Measurements from ENCODE around the gene KRT82. TPM values are rescaled to one million over a fixed set of nuclear protein-coding genes. Genes with fewer than 3 reads are reported as not detected.

The KRT82 gene
- total RNA-seq, 2 donors from 2014 or later, result not detected

GRCh38 chr12:52440821-52441319 lies 34.7 kb upstream of the KRT82 start:
- Mint-ChIP-seq H3K9me3 (no peaks in the 10 kb centered on the region), H3K4me3 (no peak overlapping the region), H3K4me1 (ENCODE audit: low read depth) (no peaks in the 10 kb centered on the region), H3K36me3 (ENCODE audit: insufficient read depth in 2 of 2) (no peaks in the 10 kb centered on the region), H3K27ac (no peak overlapping the region), H3K27me3 (ENCODE audit: low read depth) (peaks cover 52% of the 10 kb centered on the region)
- ATAC-seq (replicated peaks in 1 of 2) (no peak), DNase-seq (no peak)

GRCh38 chr12:52439845-52440244 lies 33.7 kb upstream of the KRT82 start:
- H3K27ac Mint-ChIP-seq, result no peak overlapping the region
- no peaks in the 10 kb centered on the region for H3K9me3 Mint-ChIP-seq
- H3K4me1 Mint-ChIP-seq (ENCODE audit: low read depth), result no peaks in the 10 kb centered on the region
- H3K27me3 Mint-ChIP-seq (ENCODE audit: low read depth), result peaks cover 50% of the 10 kb centered on the region
- no peaks in the 10 kb centered on the region for H3K36me3 Mint-ChIP-seq (ENCODE audit: insufficient read depth in 2 of 2)
- DNase-seq, result no peak
- no peak overlapping the region for H3K4me3 Mint-ChIP-seq
- no peak for ATAC-seq (replicated peaks in 1 of 2)

DNA sequence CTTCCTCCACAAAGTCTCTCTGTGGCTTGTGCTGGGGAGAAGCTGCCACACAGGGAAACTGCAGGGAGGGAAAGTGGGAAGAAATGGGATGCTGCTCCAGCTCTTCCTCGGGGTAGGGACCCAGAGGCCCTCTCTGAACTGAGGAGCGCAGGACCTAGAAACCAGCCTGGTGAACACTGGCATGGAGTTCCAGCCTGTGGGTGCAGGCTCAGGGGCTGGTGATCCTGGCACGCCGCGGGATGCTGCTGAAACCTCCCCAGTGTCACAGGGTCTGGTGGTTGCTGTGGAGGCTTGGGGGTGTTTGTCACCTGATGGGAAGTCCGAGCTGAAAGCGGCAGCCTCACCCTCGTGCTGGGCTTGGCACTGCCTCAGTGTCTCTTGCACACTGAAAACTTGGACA lies 33.3 kb upstream of the KRT82 start:
- Mint-ChIP-seq H3K9me3 (no peaks in the 10 kb centered on the region), H3K4me1 (ENCODE audit: low read depth) (no peaks in the 10 kb centered on the region), H3K27ac (no peak overlapping the region), H3K4me3 (no peak overlapping the region), H3K36me3 (ENCODE audit: insufficient read depth in 2 of 2) (no peaks in the 10 kb centered on the region), H3K27me3 (ENCODE audit: low read depth) (peaks cover 49% of the 10 kb centered on the region)
- DNase-seq, result no peak
- ATAC-seq (replicated peaks in 1 of 2), result no peak

- no peaks in the 10 kb centered on the region for H3K9me3 Mint-ChIP-seq
- H3K27ac Mint-ChIP-seq, result no peak overlapping the region
- no peak for DNase-seq
- peaks cover 41% of the 10 kb centered on the region for H3K27me3 Mint-ChIP-seq (ENCODE audit: low read depth)
- H3K36me3 Mint-ChIP-seq (ENCODE audit: insufficient read depth in 2 of 2), result no peaks in the 10 kb centered on the region
- ATAC-seq (replicated peaks in 1 of 2), result no peak
- no peak overlapping the region for H3K4me3 Mint-ChIP-seq
- no peaks in the 10 kb centered on the region for H3K4me1 Mint-ChIP-seq (ENCODE audit: low read depth)
Measured at GRCh38 chr12:52438305-52439301, 32.5 kb upstream of the KRT82 start.

DNA sequence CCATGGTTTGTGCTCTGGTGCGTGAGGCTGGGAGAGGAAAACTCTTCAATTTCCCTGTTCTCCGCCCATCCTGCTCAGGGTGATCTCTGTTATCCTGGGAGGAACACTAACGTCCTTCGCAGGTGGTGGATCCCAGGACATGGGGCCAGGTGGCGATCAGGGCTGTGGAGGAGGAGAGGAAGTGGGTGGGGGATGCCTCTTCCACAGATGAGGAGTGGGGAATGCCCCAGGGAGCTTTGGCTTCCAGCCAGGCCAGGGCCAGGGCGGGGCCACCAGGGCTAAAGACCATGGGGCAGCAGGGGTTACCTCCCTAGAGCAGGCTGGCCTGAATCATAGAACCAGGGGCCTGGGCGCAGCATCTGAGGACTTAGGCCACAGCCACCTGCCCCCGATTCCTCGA lies 31.4 kb upstream of the KRT82 start:
- Mint-ChIP-seq H3K27me3 (ENCODE audit: low read depth) (peaks cover 30% of the 10 kb centered on the region), H3K27ac (no peak overlapping the region), H3K36me3 (ENCODE audit: insufficient read depth in 2 of 2) (no peaks in the 10 kb centered on the region), H3K4me1 (ENCODE audit: low read depth) (no peaks in the 10 kb centered on the region), H3K4me3 (no peak overlapping the region), H3K9me3 (no peaks in the 10 kb centered on the region)
- ATAC-seq (replicated peaks in 1 of 2) (no peak), DNase-seq (no peak)

DNA sequence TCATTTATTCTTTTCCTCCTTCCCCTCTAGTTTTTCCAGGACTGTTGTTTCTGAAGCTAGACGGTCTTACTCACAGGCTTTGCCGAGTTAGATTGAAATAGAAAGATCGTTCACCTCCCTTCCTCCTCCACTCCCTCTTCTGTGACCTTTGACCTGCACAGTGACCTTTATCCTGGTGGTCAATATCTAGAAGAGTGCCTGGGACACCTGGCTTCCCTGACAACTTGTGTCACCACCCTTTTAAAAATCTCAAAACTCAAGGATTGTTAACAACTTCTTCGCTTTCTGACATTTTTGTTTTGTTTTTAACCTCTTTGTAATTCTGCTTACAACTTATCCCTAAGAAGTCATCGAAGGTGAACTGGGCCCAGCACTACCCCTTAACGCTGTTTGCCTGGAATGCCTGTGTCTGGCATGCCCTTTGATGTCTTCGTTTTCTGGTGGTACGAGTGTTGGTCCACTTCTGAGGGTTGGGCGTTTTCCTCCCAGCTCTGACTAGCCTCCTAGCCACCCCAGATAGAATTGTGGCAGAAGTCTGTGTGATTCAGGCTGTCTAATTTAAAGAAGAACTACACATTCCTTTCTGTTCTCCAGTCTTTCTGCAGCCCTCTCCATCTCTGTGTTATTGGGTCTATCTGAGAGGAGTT lies 30.8 kb upstream of the KRT82 start:
- Mint-ChIP-seq H3K4me3 (no peak overlapping the region), H3K4me1 (ENCODE audit: low read depth) (no peaks in the 10 kb centered on the region), H3K27ac (no peak overlapping the region), H3K27me3 (ENCODE audit: low read depth) (peaks cover 24% of the 10 kb centered on the region), H3K36me3 (ENCODE audit: insufficient read depth in 2 of 2) (no peaks in the 10 kb centered on the region), H3K9me3 (no peaks in the 10 kb centered on the region)
- no peak for DNase-seq
- no peak for ATAC-seq (replicated peaks in 1 of 2)

DNA sequence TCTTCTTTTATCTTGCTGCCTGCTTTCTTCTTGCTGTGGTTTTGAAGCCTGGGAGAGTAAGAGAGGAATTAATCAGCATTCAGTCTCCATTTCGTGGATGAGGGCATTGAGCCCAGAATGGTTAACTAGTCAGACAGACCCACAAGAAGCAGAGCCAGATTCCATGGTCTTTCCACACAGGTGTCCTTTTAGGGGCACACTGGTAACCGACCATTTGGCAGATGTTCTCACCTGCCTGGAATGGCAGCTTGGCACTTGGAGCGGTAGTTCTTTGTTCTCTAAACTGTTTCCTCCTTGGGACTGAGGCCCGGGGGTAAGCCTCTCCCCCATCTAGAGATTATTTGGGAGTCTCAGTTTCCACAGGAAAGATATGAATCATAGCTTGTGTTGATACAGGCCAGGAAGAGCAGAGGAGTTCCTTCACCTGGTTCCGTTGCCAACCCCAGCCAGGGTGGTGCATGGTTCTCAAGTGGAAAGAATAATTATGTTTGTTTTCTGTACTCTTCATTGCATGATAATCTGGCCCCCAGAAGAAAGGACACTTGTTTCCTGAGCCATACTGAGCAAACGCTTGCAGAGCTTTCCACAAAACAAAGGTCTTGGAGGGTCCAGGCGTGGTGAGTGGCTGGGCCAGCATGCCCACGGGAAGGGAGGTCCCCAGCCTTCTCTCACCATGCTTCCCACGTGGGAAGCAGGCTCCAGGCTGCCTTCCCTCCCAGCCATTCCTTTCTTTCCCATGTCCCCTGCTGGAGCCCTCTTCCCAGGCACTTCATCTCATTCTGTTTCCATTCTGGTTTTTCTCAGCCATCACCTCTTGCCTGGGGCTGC lies 30.1 kb upstream of the KRT82 start:
- Mint-ChIP-seq H3K27ac (no peak overlapping the region), H3K4me3 (no peak overlapping the region), H3K36me3 (ENCODE audit: insufficient read depth in 2 of 2) (no peaks in the 10 kb centered on the region), H3K4me1 (ENCODE audit: low read depth) (no peaks in the 10 kb centered on the region), H3K27me3 (ENCODE audit: low read depth) (peaks cover 19% of the 10 kb centered on the region), H3K9me3 (no peaks in the 10 kb centered on the region)
- ATAC-seq (replicated peaks in 1 of 2), result no peak
- DNase-seq, result no peak

DNA sequence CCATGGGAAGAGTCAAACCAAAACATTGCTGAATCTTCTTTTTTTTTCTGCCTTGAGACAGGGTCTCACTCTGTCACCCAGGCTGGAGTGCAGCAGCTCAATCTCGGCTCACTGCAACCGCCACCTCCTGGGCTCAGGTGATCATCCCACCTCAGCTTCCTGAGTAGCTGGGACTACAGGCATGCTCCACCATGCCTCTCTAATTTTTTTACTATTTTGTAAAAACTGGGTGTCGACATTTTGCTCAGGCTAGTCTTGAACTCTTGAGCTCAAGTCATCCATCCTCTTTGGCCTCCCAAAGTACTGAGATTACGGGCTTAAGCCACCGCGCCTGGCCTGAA lies 29.5 kb upstream of the KRT82 start:
- H3K27me3 Mint-ChIP-seq (ENCODE audit: low read depth), result peaks cover 24% of the 10 kb centered on the region
- no peak overlapping the region for H3K4me3 Mint-ChIP-seq
- ATAC-seq (replicated peaks in 1 of 2) (no peak), DNase-seq (no peak)
- no peaks in the 10 kb centered on the region for H3K9me3 Mint-ChIP-seq
- H3K27ac Mint-ChIP-seq, result no peak overlapping the region
- no peaks in the 10 kb centered on the region for H3K4me1 Mint-ChIP-seq (ENCODE audit: low read depth)
- H3K36me3 Mint-ChIP-seq (ENCODE audit: insufficient read depth in 2 of 2), result no peaks in the 10 kb centered on the region

DNA sequence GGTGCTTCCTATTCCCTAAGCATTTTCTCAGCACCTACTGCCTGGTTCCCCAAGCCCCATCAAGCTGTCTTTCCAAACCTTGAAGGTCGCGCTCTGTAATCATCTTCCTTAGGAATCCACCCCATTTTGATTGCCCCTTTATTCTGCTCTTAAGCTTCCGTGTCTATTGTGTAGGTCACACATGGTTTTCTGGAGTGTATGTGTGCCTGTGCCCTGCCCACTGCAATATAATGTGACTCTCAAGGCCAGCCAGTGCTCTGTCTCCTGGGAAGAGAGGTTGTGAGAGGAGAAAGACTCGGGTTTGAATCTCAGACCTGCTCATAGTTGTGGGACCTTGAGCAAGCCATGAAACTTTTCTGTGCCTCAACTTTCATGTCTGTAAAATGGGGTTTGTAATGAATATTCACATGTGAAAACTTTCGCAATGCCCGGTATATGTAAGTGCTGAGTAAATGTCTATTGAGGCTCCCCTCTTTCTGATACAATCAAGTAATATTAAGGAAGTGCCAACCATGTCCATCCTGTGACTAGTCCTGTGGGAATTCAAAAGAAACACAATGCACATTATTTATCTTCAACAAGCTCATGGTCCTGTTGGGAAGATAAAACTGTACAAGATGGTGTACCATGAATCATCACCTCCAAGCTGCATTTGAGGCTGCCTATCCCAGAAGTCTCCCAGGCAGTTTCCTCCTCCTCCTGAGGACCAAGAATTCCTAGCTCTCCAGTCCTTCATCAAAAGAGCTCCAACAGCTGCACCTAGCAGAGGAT lies 28.8 kb upstream of the KRT82 start:
- no peaks in the 10 kb centered on the region for H3K9me3 Mint-ChIP-seq
- no peak for ATAC-seq (replicated peaks in 1 of 2)
- no peak overlapping the region for H3K4me3 Mint-ChIP-seq
- H3K27ac Mint-ChIP-seq, result no peak overlapping the region
- no peaks in the 10 kb centered on the region for H3K4me1 Mint-ChIP-seq (ENCODE audit: low read depth)
- DNase-seq, result no peak
- peaks cover 22% of the 10 kb centered on the region for H3K27me3 Mint-ChIP-seq (ENCODE audit: low read depth)
- H3K36me3 Mint-ChIP-seq (ENCODE audit: insufficient read depth in 2 of 2), result no peaks in the 10 kb centered on the region

DNA sequence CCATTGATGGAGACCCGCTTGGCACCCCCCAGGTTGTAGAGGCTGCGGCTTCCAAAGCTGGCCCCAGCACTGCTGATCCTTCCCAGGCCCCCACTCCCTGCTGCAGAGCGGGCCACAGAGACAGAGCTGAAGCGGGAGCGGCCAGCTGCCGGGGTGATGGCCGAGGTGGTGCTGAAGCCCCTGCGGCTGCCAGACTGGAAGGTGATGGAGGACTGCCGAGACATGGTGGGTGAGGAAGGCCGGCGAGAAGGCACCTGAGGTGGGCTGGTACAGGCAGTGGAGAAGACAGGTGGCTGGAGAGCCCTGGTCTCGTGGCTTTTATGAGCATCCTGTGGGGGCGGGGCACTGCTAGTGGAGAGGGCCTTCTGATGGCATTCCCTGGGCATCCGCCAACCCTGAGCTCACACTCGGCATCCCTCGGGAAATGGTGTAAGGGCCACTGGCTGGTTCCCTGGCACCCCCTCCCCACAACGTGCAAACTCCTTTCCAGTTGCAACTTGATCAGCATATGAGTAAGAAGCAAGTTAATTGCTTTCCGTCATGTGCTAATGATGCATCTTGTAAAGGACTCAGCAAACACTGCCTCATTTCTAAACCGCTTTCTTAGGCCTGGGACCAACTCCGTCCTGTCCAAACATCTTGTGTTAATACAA lies 28.1 kb upstream of the KRT82 start, which contains the start of gene KRT75:
Gene KRT75 (minus strand): TSS at position 291 of the 653 bp plus-strand sequence. CDS start 67 bp downstream, at position 224.
- DNase-seq (no peak), ATAC-seq (replicated peaks in 1 of 2) (no peak)
- no peak within 1 kb of the TSS for H3K4me3 Mint-ChIP-seq
- peaks cover 20% of the 10 kb centered on the region for H3K27me3 Mint-ChIP-seq (ENCODE audit: low read depth)
- H3K4me1 Mint-ChIP-seq (ENCODE audit: low read depth), result no peaks in the 10 kb centered on the region
- H3K27ac Mint-ChIP-seq, result no peak within 1 kb of the TSS
- H3K9me3 Mint-ChIP-seq, result no peaks in the 10 kb centered on the region
- no peaks in the 10 kb centered on the region for H3K36me3 Mint-ChIP-seq (ENCODE audit: insufficient read depth in 2 of 2)

DNA sequence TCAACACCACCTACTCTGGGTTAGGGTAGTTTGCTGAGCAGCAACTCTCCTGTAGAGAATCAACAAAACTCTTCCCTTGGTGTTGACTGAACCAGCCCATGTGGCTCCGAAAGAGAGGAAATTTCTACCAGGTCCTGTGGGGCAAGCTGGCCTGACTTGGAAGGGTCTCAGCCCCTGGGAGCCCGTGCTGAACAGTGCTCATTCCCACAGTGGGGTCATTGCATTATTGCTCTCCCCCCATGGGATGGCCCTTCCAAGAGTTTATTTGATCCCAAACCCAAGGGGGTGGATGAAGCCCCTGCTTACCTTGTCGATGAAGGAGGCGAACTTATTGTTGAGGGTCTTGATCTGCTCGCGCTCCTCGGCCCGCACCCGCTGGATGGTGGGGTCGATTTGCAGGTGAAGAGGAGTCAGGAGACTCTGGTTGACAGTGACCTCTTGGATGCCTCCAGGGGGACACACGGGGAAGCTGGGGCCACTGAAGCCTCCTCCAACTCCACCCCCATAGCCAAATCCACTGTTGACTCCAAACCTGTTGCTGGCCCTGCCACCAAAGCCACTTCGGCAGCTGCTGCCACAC lies 27.5 kb upstream of the KRT82 start:
- Mint-ChIP-seq H3K36me3 (ENCODE audit: insufficient read depth in 2 of 2) (no peaks in the 10 kb centered on the region), H3K4me1 (ENCODE audit: low read depth) (no peaks in the 10 kb centered on the region), H3K27ac (no peak overlapping the region), H3K9me3 (no peaks in the 10 kb centered on the region), H3K27me3 (ENCODE audit: low read depth) (peaks cover 26% of the 10 kb centered on the region), H3K4me3 (no peak overlapping the region)
- DNase-seq, result no peak
- ATAC-seq (replicated peaks in 1 of 2), result no peak

Measured in activated T-cell treated with anti-CD3 and anti-CD28 coated beads, Interleukin-2, amount 50 U/mL, for 72 hours (primary cell).